Measurements from ENCODE around the gene ELFN2. TPM values are rescaled to one million over a fixed set of nuclear protein-coding genes. Genes with fewer than 3 reads are reported as not detected.

Gene ELFN2
- total RNA-seq, 1 experiment from 2014 or later, result 10.0 TPM

GRCh38 chr22:37457093-37457893, 30.0 kb upstream of the ELFN2 start:
- Histone ChIP-seq H3K9me2 (replicated peaks; ENCODE audit: low read length) (no peaks in the 10 kb centered on the region), H3K27me3 (ENCODE audit: low read length) (no peaks in the 10 kb centered on the region), H2AFZ (ENCODE audit: low read length) (no peak overlapping the region), H3K27ac (ENCODE audit: low read length) (0 out of 2 replicates have a peak overlapping the region, but pooled peaks have one; percentile 93), H3K79me2 (ENCODE audit: low read length) (no peaks in the 10 kb centered on the region), H3K4me3 (ENCODE audit: low read length) (no peak overlapping the region), H3K9ac (ENCODE audit: low read length) (no peak overlapping the region), H3F3A (ENCODE audit: low read length, unreplicated experiment) (no peaks in the 10 kb centered on the region), H3K4me1 (ENCODE audit: insufficient read depth, low read length) (peaks cover 25% of the 10 kb centered on the region), H3K36me3 (ENCODE audit: low read depth, low read length) (no peaks in the 10 kb centered on the region; the same call in 1 of the 2 replicates), H4K20me1 (ENCODE audit: low read length) (no peaks in the 10 kb centered on the region), H3K4me2 (ENCODE audit: low read length) (no peak overlapping the region), H3K9me3 (ENCODE audit: low read length) (no peaks in the 10 kb centered on the region)
- intact Hi-C loops (cut with micrococcal nuclease), result loop anchor here (1.0 kb wide), 2 partner anchors 141 to 190 kb away; no protein-coding TSS in a partner anchor
- TF ChIP-seq, protein P1, sequence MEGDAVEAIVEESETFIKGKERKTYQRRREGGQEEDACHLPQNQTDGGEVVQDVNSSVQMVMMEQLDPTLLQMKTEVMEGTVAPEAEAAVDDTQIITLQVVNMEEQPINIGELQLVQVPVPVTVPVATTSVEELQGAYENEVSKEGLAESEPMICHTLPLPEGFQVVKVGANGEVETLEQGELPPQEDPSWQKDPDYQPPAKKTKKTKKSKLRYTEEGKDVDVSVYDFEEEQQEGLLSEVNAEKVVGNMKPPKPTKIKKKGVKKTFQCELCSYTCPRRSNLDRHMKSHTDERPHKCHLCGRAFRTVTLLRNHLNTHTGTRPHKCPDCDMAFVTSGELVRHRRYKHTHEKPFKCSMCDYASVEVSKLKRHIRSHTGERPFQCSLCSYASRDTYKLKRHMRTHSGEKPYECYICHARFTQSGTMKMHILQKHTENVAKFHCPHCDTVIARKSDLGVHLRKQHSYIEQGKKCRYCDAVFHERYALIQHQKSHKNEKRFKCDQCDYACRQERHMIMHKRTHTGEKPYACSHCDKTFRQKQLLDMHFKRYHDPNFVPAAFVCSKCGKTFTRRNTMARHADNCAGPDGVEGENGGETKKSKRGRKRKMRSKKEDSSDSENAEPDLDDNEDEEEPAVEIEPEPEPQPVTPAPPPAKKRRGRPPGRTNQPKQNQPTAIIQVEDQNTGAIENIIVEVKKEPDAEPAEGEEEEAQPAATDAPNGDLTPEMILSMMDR (conservative IDR thresholded peaks at IDR 0.05; ENCODE audit: low read depth, low read length), result peak; percentile 95
- no peak for TF ChIP-seq EZH2phosphoT487 (IDR thresholded peaks at IDR 0.05; ENCODE audit: borderline replicate concordance, low read length)
- TF ChIP-seq EZH2 (IDR thresholded peaks at IDR 0.05; ENCODE audit: low read length, unreplicated experiment), result no peak
- ChIA-PET CTCF (no interaction called here), POLR2A (ENCODE audit: unreplicated experiment) (no interaction called here)
- BruUV-seq (replicated peaks), result no TSS peak
- ATAC-seq (peak; percentile 78), DNase-seq (peak; percentile 85)

- ATAC-seq (no peak), DNase-seq (no peak)
- no peaks in the 10 kb centered on the region for H3K9me3 ChIP-seq (ENCODE audit: low read length)
- no peaks in the 10 kb centered on the region for H3K79me2 ChIP-seq (ENCODE audit: low read length)
- H3K4me1 ChIP-seq (ENCODE audit: insufficient read depth, low read length), result peaks cover 25% of the 10 kb centered on the region
- H3K27ac ChIP-seq (ENCODE audit: low read length), result peak overlapping the region; percentile 93; the same call in 1 of the 2 replicates
- no peak for TF ChIP-seq EZH2phosphoT487 (IDR thresholded peaks at IDR 0.05; ENCODE audit: borderline replicate concordance, low read length)
- TF ChIP-seq, protein P1 (conservative IDR thresholded peaks at IDR 0.05; ENCODE audit: low read depth, low read length), result no peak
- TF ChIP-seq EZH2 (IDR thresholded peaks at IDR 0.05; ENCODE audit: low read length, unreplicated experiment), result no peak
- BruUV-seq (replicated peaks), result no TSS peak
- POLR2A ChIA-PET (ENCODE audit: unreplicated experiment), result no interaction called here
- intact Hi-C loops (cut with micrococcal nuclease), result no loop called here
- H3F3A ChIP-seq (ENCODE audit: low read length, unreplicated experiment), result no peaks in the 10 kb centered on the region
- no peak overlapping the region for H2AFZ ChIP-seq (ENCODE audit: low read length)
- no peaks in the 10 kb centered on the region for H3K9me2 ChIP-seq (replicated peaks; ENCODE audit: low read length)
- H3K4me3 ChIP-seq (ENCODE audit: low read length), result no peak overlapping the region
- no peaks in the 10 kb centered on the region for H3K27me3 ChIP-seq (ENCODE audit: low read length)
- no peak overlapping the region for H3K4me2 ChIP-seq (ENCODE audit: low read length)
- no peaks in the 10 kb centered on the region for H4K20me1 ChIP-seq (ENCODE audit: low read length)
- H3K36me3 ChIP-seq (ENCODE audit: low read depth, low read length), result no peaks in the 10 kb centered on the region; the same call in 1 of the 2 replicates
- CTCF ChIA-PET, result no interaction called here
- no peak overlapping the region for H3K9ac ChIP-seq (ENCODE audit: low read length)
Observed at GRCh38 chr22:37456346-37456745, 29.1 kb upstream of the ELFN2 start.

DNA sequence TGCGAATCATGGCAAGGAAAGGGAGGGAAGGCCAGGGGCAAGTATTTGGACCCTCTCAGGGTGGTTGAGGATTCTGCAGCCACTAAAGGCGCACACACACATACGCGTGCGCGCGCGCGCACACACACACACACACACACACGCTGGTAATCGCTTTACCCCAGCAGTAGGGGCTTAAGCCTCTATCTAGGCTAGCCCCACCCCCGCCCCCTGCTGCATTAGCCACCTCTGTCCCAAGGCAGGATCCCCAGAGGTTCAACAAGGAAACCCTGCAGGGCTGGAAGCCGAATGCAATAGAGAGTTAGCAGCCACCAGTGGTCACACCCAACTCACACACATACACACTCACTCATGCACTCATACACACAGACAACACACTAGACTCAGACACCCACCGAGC, 28.6 kb upstream of the ELFN2 start:
- Histone ChIP-seq H3K4me3 (ENCODE audit: low read length) (no peak overlapping the region), H3K36me3 (ENCODE audit: low read depth, low read length) (no peaks in the 10 kb centered on the region; the same call in 1 of the 2 replicates), H3K79me2 (ENCODE audit: low read length) (no peaks in the 10 kb centered on the region), H4K20me1 (ENCODE audit: low read length) (no peaks in the 10 kb centered on the region), H3K27ac (ENCODE audit: low read length) (peak overlapping the region; percentile 93), H3K9me3 (ENCODE audit: low read length) (no peaks in the 10 kb centered on the region), H2AFZ (ENCODE audit: low read length) (no peak overlapping the region), H3K4me1 (ENCODE audit: insufficient read depth, low read length) (peaks cover 25% of the 10 kb centered on the region), H3K9me2 (replicated peaks; ENCODE audit: low read length) (no peaks in the 10 kb centered on the region), H3K4me2 (ENCODE audit: low read length) (peak overlapping the region; percentile 74), H3K9ac (ENCODE audit: low read length) (no peak overlapping the region), H3K27me3 (ENCODE audit: low read length) (no peaks in the 10 kb centered on the region), H3F3A (ENCODE audit: low read length, unreplicated experiment) (no peaks in the 10 kb centered on the region)
- no peak for ATAC-seq
- POLR2A ChIA-PET (ENCODE audit: unreplicated experiment), result no interaction called here
- intact Hi-C loops (cut with micrococcal nuclease), result no loop called here
- no peak for DNase-seq
- TF ChIP-seq EZH2 (IDR thresholded peaks at IDR 0.05; ENCODE audit: low read length, unreplicated experiment) (no peak), EZH2phosphoT487 (IDR thresholded peaks at IDR 0.05; ENCODE audit: borderline replicate concordance, low read length) (no peak)
- TF ChIP-seq, protein P1 (conservative IDR thresholded peaks at IDR 0.05; ENCODE audit: low read depth, low read length), result no peak
- CTCF ChIA-PET, result interaction anchor here (1.1 kb wide), 1 partner anchor 138 kb away, joined by 5 read pairs; no protein-coding TSS in a partner anchor
- no TSS peak for BruUV-seq (replicated peaks)
